Stimulated activated naive CD8-positive, alpha-beta T cell treated with anti-CD3 and anti-CD28 coated beads, Interleukin-15, amount 100 ng/mL, for 72 hours (primary cell): ENCODE measurements around the gene TSPAN15.

Source experiments
- ATAC-seq: fragments of 150-1000 bp; cut with Tn5 transposase; 2 replicates; pipeline ENCODE4 v1.10.0; 2021; ENCODE audit warnings: mild to moderate bottlenecking, moderate library complexity
- DNase-seq, 2 donors: peaks; one replicate each; pipeline ENCODE4 v3.0.0; 2021 to 2022
- H3K27ac Mint-ChIP-seq, 2 donors: one replicate each; pipeline ENCODE4 v1.8.0; 2022; ENCODE audit warnings: mild to moderate bottlenecking in 2 of 2, mixed read lengths in 2 of 2, moderate library complexity in 2 of 2
- H3K27me3 Mint-ChIP-seq: one replicate; pipeline ENCODE4 v1.8.0; 2022; ENCODE audit warnings: mixed read lengths
- H3K4me1 Mint-ChIP-seq: one replicate; pipeline ENCODE4 v1.8.0; 2022; ENCODE audit warnings: mild to moderate bottlenecking, mixed read lengths
- H3K4me3 Mint-ChIP-seq, 2 donors: one replicate each; pipeline ENCODE4 v1.8.0; 2022; ENCODE audit warnings: mild to moderate bottlenecking in 2 of 2, mixed read lengths in 2 of 2, moderate library complexity in 1 of 2
- H3K9me3 Mint-ChIP-seq, 2 donors: one replicate each; pipeline ENCODE4 v1.8.0; 2022; ENCODE audit warnings: mixed read lengths in 2 of 2

The TSPAN15 gene

DNA sequence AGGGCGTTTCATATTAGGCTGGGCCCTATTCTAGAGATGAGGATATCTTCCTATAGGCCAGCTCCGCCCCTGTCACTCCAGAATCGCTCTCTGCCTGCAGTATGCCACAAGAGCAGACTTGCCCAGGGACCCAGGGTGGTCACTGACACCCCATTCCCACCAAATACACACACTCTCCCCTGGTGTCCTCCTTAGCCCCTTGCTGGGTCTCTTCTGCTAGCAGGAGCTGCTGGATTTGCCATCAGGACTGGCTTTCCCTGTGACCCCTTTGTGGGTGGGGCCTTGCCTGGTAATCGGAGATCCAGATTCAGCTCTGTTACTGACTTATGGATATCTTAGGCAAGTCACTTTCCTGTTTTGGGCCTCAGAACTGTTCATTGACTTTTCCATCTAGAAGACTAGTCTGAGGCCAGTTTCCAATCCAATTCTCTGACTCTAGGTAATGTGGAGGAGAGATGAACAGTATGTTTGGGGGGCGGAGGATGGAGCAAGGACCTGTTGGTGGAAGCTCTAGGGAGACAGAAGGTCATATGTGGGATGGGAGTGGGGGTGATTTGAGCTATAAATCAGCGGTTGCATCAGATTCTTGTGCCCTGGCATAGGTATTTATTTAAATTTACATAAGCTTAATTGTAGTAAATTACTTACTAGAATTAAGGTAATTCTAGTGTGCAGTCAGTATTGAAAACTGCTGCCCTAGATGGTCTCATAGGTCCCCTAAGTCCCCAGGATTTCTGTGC lies 1.6 kb downstream of the TSPAN15 start:
- DNase-seq, result no peak
- H3K4me3 Mint-ChIP-seq, result peak overlapping the region in 1 of 2 donors; percentile 45
- H3K4me1 Mint-ChIP-seq, result peaks cover 34% of the 10 kb centered on the region
- ATAC-seq, result no peak
- H3K9me3 Mint-ChIP-seq, result no peaks in the 10 kb centered on the region
- H3K27ac Mint-ChIP-seq, result no peak overlapping the region
- H3K27me3 Mint-ChIP-seq, result peaks cover 27% of the 10 kb centered on the region

DNA sequence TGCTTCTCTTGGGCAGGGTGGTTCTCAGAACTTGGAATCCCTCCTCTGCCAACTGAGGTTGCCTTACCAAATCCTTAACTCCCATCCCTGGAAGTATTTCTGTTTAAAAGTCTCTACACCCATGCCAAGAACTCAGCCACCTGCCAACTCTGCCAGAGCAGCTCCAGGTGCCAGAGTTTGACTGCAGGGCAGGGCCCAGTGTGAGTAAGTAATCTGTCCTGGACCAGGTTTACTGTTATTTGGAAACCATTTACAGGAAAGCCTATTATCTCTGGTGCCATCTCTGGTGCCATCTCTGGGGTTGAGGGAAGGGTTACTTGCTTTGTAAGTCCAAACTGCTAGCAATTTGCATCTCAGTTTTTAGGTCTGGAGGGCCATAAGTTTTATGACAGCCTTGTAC lies 2.5 kb downstream of the TSPAN15 start:
- H3K27me3 Mint-ChIP-seq, result peaks cover 27% of the 10 kb centered on the region
- no peaks in the 10 kb centered on the region for H3K9me3 Mint-ChIP-seq
- DNase-seq (no peak), ATAC-seq (no peak)
- peaks cover 34% of the 10 kb centered on the region for H3K4me1 Mint-ChIP-seq
- no peak overlapping the region for H3K27ac Mint-ChIP-seq
- H3K4me3 Mint-ChIP-seq, result no peak overlapping the region

DNA sequence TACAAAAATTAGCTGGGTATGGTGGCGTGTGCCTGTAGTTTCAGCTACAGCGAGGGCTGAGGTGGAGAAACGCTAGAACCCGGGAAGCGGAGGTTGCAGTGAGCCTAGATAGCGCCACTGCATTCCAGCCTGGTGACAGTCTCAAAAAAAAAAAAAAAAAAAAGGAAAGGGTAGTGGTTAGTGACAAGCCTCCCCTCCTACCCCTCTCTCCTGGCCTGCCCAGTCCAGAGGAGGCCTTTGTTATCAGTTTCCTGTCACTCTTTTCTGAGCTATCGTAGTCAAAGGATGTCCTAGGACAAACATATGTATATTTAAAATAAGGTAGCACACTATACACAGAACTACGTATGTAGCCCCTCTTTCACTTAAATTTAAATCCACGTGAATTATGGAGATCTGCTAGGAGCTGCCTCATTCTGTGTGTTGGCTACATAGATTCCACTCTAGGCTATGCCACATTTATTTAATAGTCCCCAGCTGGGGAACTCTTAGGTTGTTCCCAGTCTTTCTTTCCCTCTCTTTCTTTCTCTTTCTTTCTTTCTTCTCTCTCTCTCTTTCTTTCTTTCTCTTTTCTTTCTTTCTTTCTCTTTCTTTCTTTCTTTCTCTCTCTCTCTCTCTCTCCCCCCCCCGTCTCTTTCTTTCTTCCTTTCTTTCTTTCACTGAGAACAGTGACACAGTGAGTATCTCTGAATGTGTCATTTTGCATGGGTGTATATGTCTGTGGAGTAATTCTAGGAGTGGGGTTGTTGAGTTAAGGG lies 3.9 kb downstream of the TSPAN15 start:
- Mint-ChIP-seq H3K27me3 (peaks cover 27% of the 10 kb centered on the region), H3K9me3 (no peaks in the 10 kb centered on the region), H3K4me1 (peaks cover 28% of the 10 kb centered on the region), H3K4me3 (no peak overlapping the region), H3K27ac (no peak overlapping the region)
- DNase-seq (no peak), ATAC-seq (no peak)

DNA sequence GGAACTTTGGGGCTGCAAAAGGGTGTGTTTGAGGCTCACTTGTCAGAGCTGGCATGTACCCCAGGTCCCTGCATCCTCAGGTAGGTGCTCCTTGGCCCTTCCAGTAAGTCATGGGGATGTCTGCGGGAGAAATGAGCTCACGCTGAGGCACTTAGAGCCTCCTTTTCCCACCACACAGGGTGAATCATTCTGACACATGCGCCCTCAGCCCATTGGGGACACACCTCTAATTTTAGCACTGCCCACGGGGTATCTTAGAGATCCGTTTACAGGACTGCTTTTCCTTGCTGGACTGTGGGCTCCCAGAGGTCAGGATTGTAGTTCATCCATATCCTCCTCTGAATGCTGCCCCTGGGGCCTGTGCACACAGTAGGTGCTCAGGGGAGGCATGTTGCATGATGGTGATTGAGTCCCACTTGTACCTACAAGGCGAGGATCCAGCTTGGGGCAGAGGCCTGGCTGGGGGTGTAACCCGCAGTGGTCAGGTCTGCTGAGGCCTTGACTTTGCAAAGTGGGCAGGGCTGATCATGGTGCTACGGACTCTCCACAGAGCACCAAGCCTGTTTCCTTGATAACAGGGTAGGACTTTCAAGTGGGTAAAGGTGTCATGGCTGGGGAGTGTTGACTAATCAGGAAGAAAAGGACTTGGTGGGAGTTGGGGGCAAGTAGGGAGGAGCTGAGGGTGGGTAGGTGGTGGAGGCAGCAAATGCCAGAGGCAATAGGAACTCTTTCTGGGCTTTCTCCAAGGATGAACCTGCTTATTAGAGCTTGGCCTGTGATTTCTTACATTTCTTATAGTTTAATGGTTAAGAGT lies 5.8 kb downstream of the TSPAN15 start:
- DNase-seq (no peak), ATAC-seq (no peak)
- Mint-ChIP-seq H3K4me1 (peaks cover 12% of the 10 kb centered on the region), H3K27me3 (peaks cover 19% of the 10 kb centered on the region), H3K4me3 (no peak overlapping the region), H3K27ac (no peak overlapping the region), H3K9me3 (no peaks in the 10 kb centered on the region)

GRCh38 chr10:69457771-69458237 lies 6.5 kb downstream of the TSPAN15 start:
- H3K27me3 Mint-ChIP-seq, result peaks cover 12% of the 10 kb centered on the region
- no peak overlapping the region for H3K4me3 Mint-ChIP-seq
- no peak overlapping the region for H3K27ac Mint-ChIP-seq
- H3K9me3 Mint-ChIP-seq, result no peaks in the 10 kb centered on the region
- no peak for ATAC-seq
- peaks cover 5% of the 10 kb centered on the region for H3K4me1 Mint-ChIP-seq
- DNase-seq, result no peak

DNA sequence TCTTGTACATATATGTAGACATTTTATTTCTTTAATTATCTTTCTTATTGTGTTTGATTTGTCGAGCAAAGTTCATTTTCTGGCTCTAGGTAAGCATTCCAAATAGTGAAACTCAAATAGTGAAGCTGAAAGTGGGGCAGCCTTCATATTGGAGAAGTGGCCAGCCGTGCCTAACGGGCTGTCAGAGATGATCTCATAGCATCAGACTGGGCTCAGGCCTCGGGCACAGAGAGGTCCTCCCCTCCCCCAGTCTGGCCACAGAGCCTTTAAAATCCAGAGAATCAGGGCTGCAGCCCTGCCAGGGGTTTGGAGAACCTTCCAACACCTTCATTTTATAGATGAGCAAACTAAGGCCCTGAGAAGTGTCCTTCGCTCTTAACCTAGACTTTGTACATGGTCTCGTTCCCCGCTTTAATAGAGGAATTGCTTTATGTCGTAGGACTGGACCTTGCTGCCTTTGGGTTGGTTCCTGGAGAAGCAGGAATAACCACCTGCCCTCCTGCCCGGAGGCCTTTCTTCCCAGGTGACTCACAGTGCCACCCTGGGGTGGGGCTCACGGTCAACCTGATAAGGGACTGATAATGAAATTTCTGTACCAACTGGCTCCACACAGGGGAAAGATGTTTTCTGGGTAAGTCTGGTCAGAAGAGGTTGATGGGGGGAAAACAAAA lies 7.3 kb downstream of the TSPAN15 start:
- peaks cover 5% of the 10 kb centered on the region for H3K4me1 Mint-ChIP-seq
- no peak overlapping the region for H3K4me3 Mint-ChIP-seq
- H3K9me3 Mint-ChIP-seq, result no peaks in the 10 kb centered on the region
- no peak overlapping the region for H3K27ac Mint-ChIP-seq
- no peak for DNase-seq
- peaks cover 5% of the 10 kb centered on the region for H3K27me3 Mint-ChIP-seq
- no peak for ATAC-seq

GRCh38 chr10:69459101-69459790 lies 8.0 kb downstream of the TSPAN15 start:
- peaks cover 9% of the 10 kb centered on the region for H3K4me1 Mint-ChIP-seq
- ATAC-seq (no peak), DNase-seq (no peak)
- no peak overlapping the region for H3K4me3 Mint-ChIP-seq
- H3K9me3 Mint-ChIP-seq, result no peaks in the 10 kb centered on the region
- H3K27me3 Mint-ChIP-seq, result no peaks in the 10 kb centered on the region
- no peak overlapping the region for H3K27ac Mint-ChIP-seq

DNA sequence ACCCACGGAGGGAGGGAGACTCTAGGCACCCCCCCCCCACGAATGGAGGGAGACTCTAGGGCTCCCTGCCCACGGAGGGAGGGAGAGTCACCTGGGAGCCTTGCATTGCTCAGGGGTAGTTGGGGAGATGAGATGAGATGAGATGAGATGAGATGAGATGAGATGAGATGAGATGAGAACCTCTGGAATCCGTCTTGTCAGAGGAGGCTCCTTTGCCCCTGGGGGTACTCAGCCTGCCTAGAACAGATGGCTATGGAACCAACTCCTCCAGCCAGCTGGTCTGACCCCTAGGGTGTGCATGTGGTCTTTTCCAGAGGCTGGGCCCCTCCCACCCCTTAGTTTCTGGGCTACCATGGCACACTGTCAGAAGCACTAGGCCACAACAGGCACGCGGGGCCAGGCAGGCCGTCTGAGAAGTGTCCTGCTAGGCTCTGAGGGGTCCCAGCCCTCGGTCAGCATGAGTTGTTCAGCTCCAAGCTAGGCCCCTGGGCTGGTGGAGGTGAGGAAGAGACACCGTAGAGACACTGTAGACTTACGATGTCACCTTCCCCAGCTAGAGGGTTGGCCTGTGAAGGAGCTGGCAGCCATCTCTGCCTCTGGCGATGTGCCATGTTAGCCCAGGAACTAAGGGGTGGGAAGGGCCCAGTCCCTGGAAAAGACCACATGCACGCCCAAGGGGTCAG lies 8.8 kb downstream of the TSPAN15 start:
- ATAC-seq (no peak), DNase-seq (no peak)
- Mint-ChIP-seq H3K27ac (peak overlapping the region in 1 of 2 donors; percentile 48), H3K27me3 (no peaks in the 10 kb centered on the region), H3K9me3 (no peaks in the 10 kb centered on the region), H3K4me1 (peaks cover 17% of the 10 kb centered on the region), H3K4me3 (no peak overlapping the region)

- ATAC-seq (no peak), DNase-seq (no peak)
- H3K4me1 Mint-ChIP-seq, result peaks cover 23% of the 10 kb centered on the region
- no peak overlapping the region for H3K4me3 Mint-ChIP-seq
- no peaks in the 10 kb centered on the region for H3K27me3 Mint-ChIP-seq
- H3K27ac Mint-ChIP-seq, result no peak overlapping the region
- H3K9me3 Mint-ChIP-seq, result no peaks in the 10 kb centered on the region
Measured at GRCh38 chr10:69460576-69461242, 9.4 kb downstream of the TSPAN15 start.

GRCh38 chr10:69461243-69462025 lies 10.2 kb downstream of the TSPAN15 start:
- H3K27ac Mint-ChIP-seq, result peak overlapping the region in 1 of 2 donors; percentile 59
- no peak for DNase-seq
- H3K27me3 Mint-ChIP-seq, result no peaks in the 10 kb centered on the region
- no peaks in the 10 kb centered on the region for H3K9me3 Mint-ChIP-seq
- ATAC-seq, result no peak
- peaks cover 28% of the 10 kb centered on the region for H3K4me1 Mint-ChIP-seq
- H3K4me3 Mint-ChIP-seq, result no peak overlapping the region

- DNase-seq (no peak), ATAC-seq (no peak)
- peak overlapping the region in 1 of 2 donors; percentile 60 for H3K27ac Mint-ChIP-seq
- no peak overlapping the region for H3K4me3 Mint-ChIP-seq
- no peaks in the 10 kb centered on the region for H3K9me3 Mint-ChIP-seq
- peaks cover 23% of the 10 kb centered on the region for H3K4me1 Mint-ChIP-seq
- no peaks in the 10 kb centered on the region for H3K27me3 Mint-ChIP-seq
Measured at GRCh38 chr10:69463886-69464285, 12.6 kb downstream of the TSPAN15 start.

DNA sequence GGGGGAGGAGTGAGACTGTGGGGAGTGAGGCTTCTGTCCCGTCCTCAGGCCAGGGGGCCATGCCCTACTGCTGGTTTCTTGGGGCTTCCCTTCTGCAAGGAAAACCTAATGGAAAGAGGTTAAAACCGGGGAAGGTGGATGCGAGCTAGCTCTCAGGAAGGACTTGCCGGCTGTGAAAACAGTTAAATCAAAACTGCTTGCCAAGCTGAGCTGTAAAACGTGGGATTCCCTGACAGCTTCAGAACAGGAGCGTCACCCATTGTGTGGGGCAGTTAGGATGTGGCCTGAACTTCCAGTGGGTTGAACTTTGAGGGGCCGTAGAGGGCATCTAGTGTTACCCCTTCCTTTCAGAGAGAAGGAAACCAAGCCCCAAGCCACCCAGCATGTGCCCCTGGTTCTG lies 13.1 kb downstream of the TSPAN15 start:
- no peaks in the 10 kb centered on the region for H3K9me3 Mint-ChIP-seq
- no peak for DNase-seq
- H3K4me1 Mint-ChIP-seq, result peaks cover 23% of the 10 kb centered on the region
- no peaks in the 10 kb centered on the region for H3K27me3 Mint-ChIP-seq
- H3K27ac Mint-ChIP-seq, result no peak overlapping the region
- no peak for ATAC-seq
- no peak overlapping the region for H3K4me3 Mint-ChIP-seq

- H3K27ac Mint-ChIP-seq, result peak overlapping the region in 1 of 2 donors; percentile 13
- H3K9me3 Mint-ChIP-seq, result no peaks in the 10 kb centered on the region
- H3K4me1 Mint-ChIP-seq, result peaks cover 23% of the 10 kb centered on the region
- ATAC-seq (peak; percentile 67), DNase-seq (peak in 1 of 2 donors; percentile 2)
- H3K4me3 Mint-ChIP-seq, result no peak overlapping the region
- no peaks in the 10 kb centered on the region for H3K27me3 Mint-ChIP-seq
Measured at GRCh38 chr10:69464801-69465401, 13.6 kb downstream of the TSPAN15 start.
